Neural progenitor cell (in vitro differentiated cells): ENCODE results near the gene ARHGEF37. TPM values are rescaled to one million over a fixed set of nuclear protein-coding genes. Genes with fewer than 3 reads are reported as not detected.

Source experiments
- DNase-seq: peaks from one replicate; pipeline ENCODE4 v3.0.0-alpha.2; 2016; ENCODE audit warnings: low spot score
- H2AFZ ChIP-seq: fragments of 200-600 bp; sonication (generic); replicated peaks from 2 replicates; pipeline ENCODE4 v1.6.1; 2016; ENCODE audit warnings: antibody characterized with exemption
- H3F3A ChIP-seq: fragments of 200-600 bp; sonication (generic); 2 replicates; pipeline ENCODE4 v1.6.1; 2016; ENCODE audit warnings: antibody characterized with exemption, low read depth
- H3K27ac ChIP-seq: fragments of 200-600 bp; sonication (generic); 2 replicates; pipeline ENCODE4 v1.5.1; 2016; ENCODE audit warnings: mild to moderate bottlenecking
- H3K27me3 ChIP-seq: fragments of 200-600 bp; sonication (generic); 2 replicates; pipeline ENCODE4 v1.6.1; 2016; ENCODE audit warnings: mild to moderate bottlenecking, moderate library complexity
- H3K36me3 ChIP-seq: fragments of 200-600 bp; sonication (generic); 2 replicates; pipeline ENCODE4 v1.5.1; 2016
- H3K4me1 ChIP-seq: fragments of 200-600 bp; sonication (generic); 2 replicates; pipeline ENCODE4 v1.6.1; 2016; ENCODE audit warnings: mixed run types
- H3K4me2 ChIP-seq: fragments of 200-600 bp; sonication (generic); 2 replicates; pipeline ENCODE4 v1.6.1; 2016
- H3K4me3 ChIP-seq: fragments of 200-600 bp; sonication (generic); 2 replicates; pipeline ENCODE4 v1.5.1; 2016
- H3K79me2 ChIP-seq: fragments of 200-600 bp; sonication (generic); 2 replicates; pipeline ENCODE4 v1.6.1; 2016; ENCODE audit warnings: low read depth
- H3K9ac ChIP-seq: fragments of 200-600 bp; sonication (generic); 2 replicates; pipeline ENCODE4 v1.6.1; 2016
- H3K9me3 ChIP-seq: fragments of 200-600 bp; sonication (generic); 2 replicates; pipeline ENCODE4 v1.5.1; 2016; ENCODE audit warnings: low read depth
- H4K20me1 ChIP-seq: fragments of 200-600 bp; sonication (generic); 2 replicates; pipeline ENCODE4 v1.6.1; 2016; ENCODE audit warnings: low read depth
- H3K27ac Mint-ChIP-seq: 3 replicates; pipeline ENCODE4 v1.8.0; 2021; ENCODE audit warnings: mixed read lengths
- H3K27me3 Mint-ChIP-seq: 2 replicates; pipeline ENCODE4 v1.8.0; 2022; ENCODE audit warnings: low read depth, mild to moderate bottlenecking, inconsistent platforms, moderate library complexity, mixed read lengths; ENCODE audit not compliant: insufficient read depth
- H3K36me3 Mint-ChIP-seq: 3 replicates; pipeline ENCODE4 v1.8.0; 2021; ENCODE audit warnings: mixed read lengths
- H3K4me1 Mint-ChIP-seq: 3 replicates; pipeline ENCODE4 v1.8.0; 2021; ENCODE audit warnings: mixed read lengths
- H3K4me3 Mint-ChIP-seq: 3 replicates; pipeline ENCODE4 v1.8.0; 2021; ENCODE audit warnings: mild to moderate bottlenecking, moderate library complexity, mixed read lengths
- H3K9me3 Mint-ChIP-seq: 3 replicates; pipeline ENCODE4 v1.8.0; 2020; ENCODE audit warnings: mixed read lengths
- CTCF ChIP-seq: fragments of 200-600 bp; sonication (generic); IDR thresholded peaks from 2 replicates; pipeline ENCODE4 v1.5.1; 2017; ENCODE audit warnings: antibody characterized with exemption, mild to moderate bottlenecking
- EZH2 ChIP-seq: fragments of 200-600 bp; sonication (generic); IDR thresholded peaks from 2 replicates; pipeline ENCODE4 v1.6.1; 2017; ENCODE audit warnings: antibody characterized with exemption, mild to moderate bottlenecking, moderate library complexity
- EZH2phosphoT487 ChIP-seq: fragments of 200-600 bp; sonication (generic); IDR thresholded peaks from 2 replicates; pipeline ENCODE4 v1.6.1; 2017; ENCODE audit warnings: antibody characterized with exemption
- total RNA-seq: library from RNA; depleted of rRNA; stranded (reverse); fragments of >200 nt; gene quantifications from 2 replicates; pipeline ENCODE4 v1.2.3, GENCODE V29; 2015; ENCODE audit warnings: low replicate concordance

Gene ARHGEF37
- total RNA-seq, 1 donor from 2014 or later = 0.99 TPM

DNA sequence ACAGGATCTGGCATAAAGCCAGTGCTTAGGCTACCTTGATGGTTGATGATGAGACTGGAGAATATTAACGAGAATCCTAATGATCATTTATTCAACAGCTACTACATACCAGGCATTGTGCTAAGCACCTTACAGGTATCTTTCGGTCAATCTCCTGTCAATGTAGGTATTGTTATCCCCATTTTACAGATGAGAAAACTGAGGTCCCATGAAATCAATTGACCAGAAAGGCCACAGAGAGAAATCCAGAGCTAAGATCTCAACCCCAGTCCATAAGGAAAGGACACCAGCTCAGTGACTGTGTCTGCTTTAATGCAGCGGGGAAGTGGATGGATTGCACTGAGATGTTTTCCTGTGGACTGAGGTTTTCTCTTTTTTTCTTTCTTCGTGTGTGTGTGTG is 63.3 kb downstream of the ARHGEF37 start:
- DNase-seq = no peak
- H3K9me3 Mint-ChIP-seq = no peaks in the 10 kb centered on the region
- no peak overlapping the region for H3K27ac Mint-ChIP-seq
- H2AFZ ChIP-seq = no peak overlapping the region
- no peak overlapping the region for H3K27ac ChIP-seq
- no peaks in the 10 kb centered on the region for H3K27me3 ChIP-seq
- peaks cover 5% of the 10 kb centered on the region for H3F3A ChIP-seq
- peaks cover 20% of the 10 kb centered on the region for H3K4me1 Mint-ChIP-seq
- H3K4me3 Mint-ChIP-seq = no peak overlapping the region
- no peaks in the 10 kb centered on the region for H3K4me1 ChIP-seq
- no peaks in the 10 kb centered on the region for H3K36me3 ChIP-seq
- no peak for TF ChIP-seq EZH2phosphoT487
- TF ChIP-seq EZH2 = no peak
- no peak for TF ChIP-seq CTCF
- H3K4me2 ChIP-seq = no peak overlapping the region
- H3K4me3 ChIP-seq = no peak overlapping the region
- H3K27me3 Mint-ChIP-seq = peaks cover 6% of the 10 kb centered on the region
- H3K36me3 Mint-ChIP-seq = no peaks in the 10 kb centered on the region
- H4K20me1 ChIP-seq = no peaks in the 10 kb centered on the region
- H3K9ac ChIP-seq = no peak overlapping the region
- H3K79me2 ChIP-seq = no peaks in the 10 kb centered on the region
- H3K9me3 ChIP-seq = no peaks in the 10 kb centered on the region

- no peaks in the 10 kb centered on the region for H3K9me3 Mint-ChIP-seq
These were observed 63.9 kb downstream of the ARHGEF37 start for GRCh38 chr5:149645236-149645635.

GRCh38 chr5:149645725-149646124 is 64.4 kb downstream of the ARHGEF37 start:
- Histone ChIP-seq H3K27ac (no peak overlapping the region), H3F3A (peaks cover 10% of the 10 kb centered on the region), H3K4me3 (no peak overlapping the region), H3K9me3 (no peaks in the 10 kb centered on the region), H3K4me1 (no peaks in the 10 kb centered on the region), H3K79me2 (no peaks in the 10 kb centered on the region), H3K4me2 (no peak overlapping the region), H3K36me3 (no peaks in the 10 kb centered on the region), H3K27me3 (no peaks in the 10 kb centered on the region), H3K9ac (no peak overlapping the region), H4K20me1 (no peaks in the 10 kb centered on the region), H2AFZ (no peak overlapping the region)
- Mint-ChIP-seq H3K27me3 (peaks cover 6% of the 10 kb centered on the region), H3K36me3 (no peaks in the 10 kb centered on the region), H3K4me3 (no peak overlapping the region), H3K4me1 (peaks cover 13% of the 10 kb centered on the region), H3K27ac (no peak overlapping the region), H3K9me3 (no peaks in the 10 kb centered on the region)
- DNase-seq = no peak
- no peak for TF ChIP-seq EZH2
- TF ChIP-seq EZH2phosphoT487 = no peak
- no peak for TF ChIP-seq CTCF

More at GRCh38 chr5:149645236-149645635, 63.9 kb downstream of the ARHGEF37 start:
- no peak overlapping the region for H3K4me3 Mint-ChIP-seq
- Histone ChIP-seq H3K27me3 (no peaks in the 10 kb centered on the region), H3K4me1 (no peaks in the 10 kb centered on the region), H3K79me2 (no peaks in the 10 kb centered on the region), H3K4me3 (no peak overlapping the region), H3K9me3 (no peaks in the 10 kb centered on the region), H3K36me3 (no peaks in the 10 kb centered on the region), H3F3A (peaks cover 5% of the 10 kb centered on the region), H2AFZ (no peak overlapping the region), H3K27ac (no peak overlapping the region), H3K4me2 (no peak overlapping the region), H4K20me1 (no peaks in the 10 kb centered on the region), H3K9ac (no peak overlapping the region)
- no peak for DNase-seq
- H3K4me1 Mint-ChIP-seq = peaks cover 18% of the 10 kb centered on the region
- TF ChIP-seq EZH2 (no peak), EZH2phosphoT487 (no peak), CTCF (no peak)
- H3K27ac Mint-ChIP-seq = no peak overlapping the region
- peaks cover 6% of the 10 kb centered on the region for H3K27me3 Mint-ChIP-seq
- H3K36me3 Mint-ChIP-seq = no peaks in the 10 kb centered on the region
